HG03457 (cell line): ENCODE results near the gene IQGAP3.

Experiments
- ATAC-seq: cut with Tn5 transposase; IDR thresholded peaks from one replicate; pipeline ENCODE4 v1.9.1; 2021; ENCODE audit warnings: moderate number of reproducible peaks; ENCODE audit not compliant: unreplicated experiment

IQGAP3 gene

GRCh38 chr1:156546267-156546666 lies 26.1 kb downstream of the IQGAP3 start:
- no peak for ATAC-seq

DNA sequence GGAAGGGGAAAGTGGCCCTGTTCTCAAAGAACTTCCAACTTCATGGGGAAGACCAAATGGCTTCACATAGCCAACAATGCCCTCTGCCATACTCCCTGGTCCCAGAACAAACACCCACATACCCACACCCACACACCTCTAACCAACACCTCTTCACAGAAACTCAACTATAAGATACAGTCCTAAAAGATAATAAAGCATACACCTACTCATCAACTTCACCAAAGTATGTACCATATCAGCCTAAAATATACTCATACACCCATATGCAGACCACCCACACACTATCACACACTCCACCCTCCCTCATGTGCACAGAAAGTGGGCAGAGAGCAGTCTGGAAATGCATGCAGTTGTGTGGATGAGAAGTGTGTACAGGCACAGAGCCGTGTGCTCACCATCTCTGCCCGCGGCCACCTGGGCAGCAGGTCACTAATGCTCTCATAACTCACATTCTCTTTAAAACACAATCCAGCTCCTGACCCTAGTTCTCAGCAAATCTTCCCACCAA lies 27.7 kb downstream of the IQGAP3 start:
- ATAC-seq = no peak

GRCh38 chr1:156543066-156543465 lies 29.3 kb downstream of the IQGAP3 start:
- ATAC-seq = no peak

DNA sequence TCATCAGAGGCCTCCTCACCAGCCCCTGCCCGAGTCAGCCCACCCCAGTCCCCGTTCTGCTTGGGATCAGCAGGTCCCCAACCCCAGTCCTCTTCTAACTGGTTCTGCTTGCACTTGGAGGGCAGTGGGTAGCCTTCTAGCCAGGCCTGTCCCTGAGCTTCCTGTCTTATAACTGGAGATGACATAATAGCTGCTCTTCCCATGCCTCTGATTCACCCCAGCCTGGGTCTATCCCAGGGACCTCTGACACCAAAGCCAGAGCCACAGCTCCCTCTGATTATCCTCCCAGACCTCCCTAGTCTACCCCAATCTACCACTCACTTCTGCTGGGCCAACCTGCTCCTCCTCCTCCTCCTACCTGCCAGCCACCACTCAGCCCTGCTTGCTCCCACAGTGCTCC lies 31.4 kb downstream of the IQGAP3 start:
- no peak for ATAC-seq

DNA sequence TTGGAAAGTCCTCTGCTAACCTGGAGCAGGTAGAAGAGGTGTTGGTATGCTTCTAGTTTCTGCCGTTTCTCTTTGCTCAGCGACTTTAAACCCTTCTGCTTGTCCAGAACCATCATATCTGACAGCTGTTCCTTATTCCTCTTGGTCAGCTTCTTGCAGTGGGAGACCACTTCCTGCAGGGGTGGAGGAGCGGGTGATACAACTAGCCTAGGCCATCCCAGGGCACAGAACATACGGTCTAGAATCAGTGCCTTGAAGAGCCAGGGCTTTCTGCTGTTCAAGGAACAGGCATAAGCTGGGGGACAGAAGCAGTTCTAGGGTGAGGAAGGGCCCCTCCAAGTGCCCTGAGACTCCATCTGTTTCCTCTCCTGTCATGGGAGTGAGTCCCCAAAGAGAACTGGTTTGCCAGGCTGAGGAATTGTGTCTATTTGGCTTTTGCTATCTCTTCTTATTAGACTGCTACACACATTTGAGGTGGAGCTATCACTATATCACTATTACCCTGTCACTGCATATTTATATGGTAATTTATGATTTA lies 32.5 kb downstream of the IQGAP3 start:
- ATAC-seq = no peak

DNA sequence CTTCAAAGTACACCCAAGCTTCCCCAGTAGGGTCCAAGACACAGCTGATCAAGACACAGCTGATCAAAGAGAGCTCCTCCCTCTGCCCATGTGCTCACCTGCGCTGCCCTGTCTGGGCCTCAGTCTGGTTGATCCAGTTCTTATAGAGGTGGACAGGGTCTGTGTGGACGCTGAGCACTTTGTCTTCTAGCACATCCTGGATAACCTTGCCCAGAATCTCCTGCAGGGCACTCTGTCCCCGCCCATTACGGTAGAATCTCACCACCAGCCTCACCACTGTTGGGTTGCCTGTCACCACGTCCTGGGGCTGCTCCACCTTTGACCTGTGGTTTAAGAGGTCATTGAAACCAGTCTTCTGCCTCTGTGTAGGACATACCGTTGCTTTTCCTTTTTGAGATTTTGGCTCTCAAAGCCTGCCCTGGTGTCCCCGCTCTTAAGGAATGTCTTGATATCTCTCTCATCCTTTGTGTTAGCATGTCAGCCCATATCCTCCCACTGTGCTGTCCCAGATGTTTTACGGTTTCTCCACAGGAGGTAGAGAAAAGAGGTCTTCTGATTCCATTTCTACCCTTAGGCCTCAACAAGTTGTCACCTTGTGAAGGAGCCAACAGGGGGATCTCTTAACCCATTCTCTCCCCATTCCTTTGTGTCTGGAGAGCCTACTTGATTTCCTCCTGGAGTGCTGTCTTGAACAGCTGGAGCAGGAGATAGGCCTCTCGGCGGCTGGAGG lies 33.5 kb downstream of the IQGAP3 start:
- ATAC-seq = no peak

DNA sequence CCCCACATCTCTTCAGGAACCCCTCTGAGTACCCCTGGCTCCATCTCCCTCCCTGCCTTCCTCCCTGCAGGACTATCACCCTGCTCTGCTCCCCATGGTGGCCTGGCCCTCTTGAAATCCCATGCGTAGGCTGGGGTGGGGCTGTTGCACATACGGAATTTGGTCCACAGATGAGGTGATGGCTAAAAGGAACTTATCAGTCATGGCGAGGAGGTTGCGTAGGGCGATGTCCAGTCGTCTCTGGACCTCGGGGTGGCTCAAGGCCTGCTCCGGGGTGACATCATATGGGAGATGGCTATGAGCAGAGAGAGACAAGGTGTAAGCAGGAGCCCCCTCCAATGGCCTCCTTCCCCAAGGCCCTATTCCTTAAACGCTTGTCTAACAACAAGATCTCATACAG lies 35.3 kb downstream of the IQGAP3 start:
- no peak for ATAC-seq

DNA sequence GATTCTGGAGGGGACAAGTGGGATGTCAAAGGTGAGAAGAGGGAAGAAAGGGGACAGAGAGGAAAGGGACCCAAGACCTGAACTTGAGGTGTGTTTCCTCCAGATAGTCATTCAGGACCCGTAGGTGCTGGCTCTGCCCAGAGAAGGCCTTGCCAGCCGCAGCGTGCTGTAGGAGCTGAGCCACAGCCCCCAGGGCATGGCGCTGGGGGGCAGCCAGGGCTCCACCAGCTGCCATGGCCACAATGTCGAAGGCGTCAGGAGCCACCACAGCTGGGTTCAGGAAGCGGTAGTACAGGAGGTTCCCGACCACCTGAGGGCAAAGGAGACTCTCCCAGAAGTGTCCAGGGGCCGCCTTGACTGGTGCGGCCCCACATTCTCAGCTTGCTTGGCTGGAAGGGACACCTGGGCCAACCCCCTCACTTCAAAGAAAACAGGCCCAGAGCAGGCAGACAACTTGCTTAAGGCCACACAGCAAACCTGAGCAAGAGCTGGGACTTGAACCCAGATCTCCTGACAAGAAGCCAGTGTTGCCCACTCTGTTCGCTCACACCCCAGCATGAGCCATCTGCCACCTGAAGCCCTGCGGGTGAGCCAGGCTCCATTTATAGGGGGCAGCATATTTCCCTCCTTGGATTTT lies 37.8 kb downstream of the IQGAP3 start:
- ATAC-seq = no peak

DNA sequence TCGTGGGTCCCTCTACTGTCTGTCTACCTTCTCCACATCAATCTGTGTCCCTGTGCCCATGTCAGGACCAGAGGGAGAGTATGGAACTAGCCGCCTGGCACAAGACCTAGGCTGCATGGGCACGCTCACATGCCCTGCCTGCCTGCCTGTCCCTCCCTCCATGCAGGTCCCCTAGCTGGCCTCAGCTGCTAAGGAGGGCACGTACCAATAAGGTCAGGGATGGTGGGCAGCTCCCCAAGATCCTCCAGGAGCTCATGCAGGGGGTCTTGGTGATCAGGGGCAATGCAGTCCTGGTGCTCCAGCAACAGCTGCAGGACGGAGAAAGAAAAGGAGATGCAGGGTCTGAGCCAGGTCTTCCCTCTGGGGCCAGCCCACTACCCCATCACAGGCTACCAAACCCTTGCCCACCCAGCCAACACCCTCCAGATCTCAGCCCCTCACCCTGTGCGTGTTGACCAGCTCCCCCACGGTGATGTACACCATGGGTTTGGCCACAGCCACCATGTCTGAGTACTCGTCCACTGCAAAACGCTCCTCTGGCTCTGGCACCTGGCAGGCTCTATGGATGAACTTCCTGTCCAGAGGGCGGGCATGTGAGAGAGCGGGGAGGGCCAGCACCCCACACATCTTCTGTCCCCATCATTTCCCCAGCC lies 38.7 kb downstream of the IQGAP3 start:
- no peak for ATAC-seq

GRCh38 chr1:156532374-156532773 lies 40.0 kb downstream of the IQGAP3 start:
- no peak for ATAC-seq

DNA sequence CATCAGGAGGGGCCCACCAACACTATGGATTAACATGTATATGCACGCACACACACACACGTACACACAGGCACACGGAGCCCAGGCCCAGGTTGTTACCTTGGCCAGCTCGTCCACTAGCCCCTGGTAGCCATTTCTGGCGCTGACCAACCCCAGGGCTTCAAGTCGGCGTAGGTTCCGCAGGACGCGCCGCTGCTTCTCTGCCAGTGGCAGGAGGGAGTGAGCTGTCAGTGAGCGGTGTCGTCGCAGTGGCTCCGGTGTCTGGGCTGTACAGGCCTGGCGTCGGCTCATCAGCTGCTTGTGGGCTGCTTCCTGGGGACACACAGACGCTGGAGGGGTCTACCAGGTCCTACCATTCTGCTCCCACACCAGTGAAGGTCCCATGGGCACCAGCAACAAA lies 42.4 kb downstream of the IQGAP3 start:
- no peak for ATAC-seq

DNA sequence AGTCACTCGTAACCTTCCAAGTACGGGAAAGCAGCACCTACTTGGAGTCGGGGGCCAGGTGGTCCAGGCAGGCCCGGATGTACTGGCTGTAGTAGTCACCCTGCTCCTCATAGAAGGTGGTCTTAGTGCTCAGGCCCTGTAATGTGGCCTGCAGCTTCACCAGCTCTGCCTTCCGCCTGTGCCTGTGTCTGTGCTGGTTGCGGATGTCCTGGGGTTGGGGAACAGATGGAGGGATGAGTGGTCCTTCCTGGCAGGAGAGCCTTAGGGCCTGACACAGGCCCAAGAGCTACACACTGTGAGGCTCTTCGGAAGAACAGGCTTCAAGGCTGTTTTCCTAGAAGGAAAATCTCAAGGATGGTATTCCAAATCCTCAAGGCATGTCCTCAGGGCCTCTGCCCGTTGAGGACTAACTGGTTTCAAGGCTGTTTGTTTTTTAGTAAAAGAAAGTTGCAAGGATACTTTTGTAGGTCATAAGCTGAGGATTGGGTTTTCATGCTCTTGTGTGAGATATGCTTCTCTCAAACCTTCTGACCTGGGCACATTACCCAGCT lies 43.4 kb downstream of the IQGAP3 start:
- ATAC-seq = no peak

DNA sequence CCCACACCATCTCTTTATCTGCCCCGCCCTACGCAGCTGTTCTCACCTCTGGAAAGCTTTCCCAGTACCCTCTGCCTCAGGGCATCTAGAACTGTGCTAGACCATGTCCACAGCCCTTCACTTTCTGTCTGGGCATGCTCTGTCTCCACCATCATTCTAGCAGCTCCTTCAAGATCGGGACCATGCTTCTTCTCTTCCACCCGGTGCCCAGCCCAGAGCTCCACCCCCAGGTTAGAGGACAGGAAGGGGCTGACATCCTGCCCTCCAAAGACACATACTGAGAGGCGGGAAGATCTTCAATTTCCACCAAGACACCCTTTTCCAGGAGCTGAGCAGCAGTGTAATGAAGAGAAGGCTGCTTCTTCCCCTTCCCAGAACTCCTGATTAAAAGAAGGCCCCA lies 44.1 kb downstream of the IQGAP3 start:
- ATAC-seq = no peak

DNA sequence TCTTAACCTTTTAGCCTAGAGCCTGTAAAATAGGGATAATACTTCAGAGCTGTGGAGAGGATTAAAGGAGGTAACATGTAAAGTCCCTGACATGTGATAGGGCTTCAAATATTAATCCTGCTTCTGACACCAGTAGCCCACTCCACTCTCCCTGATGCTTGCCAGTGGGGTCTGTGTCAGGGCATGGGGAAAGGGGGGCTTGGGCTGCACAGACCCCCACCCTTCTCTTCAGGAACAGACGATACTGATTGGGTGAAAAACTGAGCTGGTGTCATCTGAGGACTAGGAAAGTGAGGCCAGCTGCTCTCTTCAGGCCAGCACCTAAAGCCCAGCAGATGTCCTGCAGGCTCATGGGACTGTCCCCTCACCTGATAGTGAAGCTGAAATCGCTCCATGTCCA lies 44.8 kb downstream of the IQGAP3 start:
- no peak for ATAC-seq

GRCh38 chr1:156525856-156526489 lies 46.4 kb downstream of the IQGAP3 start:
- ATAC-seq = no peak

DNA sequence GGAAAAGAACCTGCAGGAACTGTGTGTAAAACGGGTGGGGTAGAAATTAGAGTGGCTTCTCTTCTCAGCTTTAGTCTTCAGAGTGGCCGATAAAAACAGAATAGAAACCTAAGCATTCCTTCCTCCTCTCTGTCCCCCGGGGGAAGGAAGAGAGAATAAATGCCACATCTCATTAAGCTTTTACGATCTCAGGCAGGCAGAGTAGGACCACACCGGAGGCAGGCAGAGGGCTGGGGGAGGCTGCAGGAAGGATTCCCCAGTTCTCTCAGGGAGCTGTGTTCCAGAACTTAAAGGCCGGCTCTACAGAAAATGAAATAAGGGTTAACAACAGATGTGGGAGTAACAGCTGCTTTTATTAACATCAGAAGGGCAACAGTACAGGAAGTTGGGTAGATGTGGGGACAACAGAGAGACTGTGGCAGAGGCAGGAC lies 47.3 kb downstream of the IQGAP3 start:
- ATAC-seq = no peak

DNA sequence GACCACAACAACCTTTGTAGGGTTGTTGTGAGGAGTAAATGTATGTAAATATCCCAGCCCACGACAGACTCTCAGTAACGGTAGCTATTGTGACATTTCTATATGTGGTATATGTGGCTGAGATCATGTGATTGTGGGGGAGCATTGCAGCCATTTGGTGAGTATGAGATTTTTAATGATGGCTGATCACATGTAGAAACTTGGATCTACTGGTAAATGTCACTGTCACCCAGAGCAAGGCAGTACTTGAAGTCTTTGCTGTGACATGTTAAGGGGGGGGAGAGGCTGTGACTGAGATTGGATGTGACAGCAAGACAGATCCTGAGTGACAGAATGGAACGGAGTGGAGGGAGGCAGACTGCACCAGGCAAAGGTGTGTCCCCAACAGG lies 47.9 kb downstream of the IQGAP3 start:
- no peak for ATAC-seq

DNA sequence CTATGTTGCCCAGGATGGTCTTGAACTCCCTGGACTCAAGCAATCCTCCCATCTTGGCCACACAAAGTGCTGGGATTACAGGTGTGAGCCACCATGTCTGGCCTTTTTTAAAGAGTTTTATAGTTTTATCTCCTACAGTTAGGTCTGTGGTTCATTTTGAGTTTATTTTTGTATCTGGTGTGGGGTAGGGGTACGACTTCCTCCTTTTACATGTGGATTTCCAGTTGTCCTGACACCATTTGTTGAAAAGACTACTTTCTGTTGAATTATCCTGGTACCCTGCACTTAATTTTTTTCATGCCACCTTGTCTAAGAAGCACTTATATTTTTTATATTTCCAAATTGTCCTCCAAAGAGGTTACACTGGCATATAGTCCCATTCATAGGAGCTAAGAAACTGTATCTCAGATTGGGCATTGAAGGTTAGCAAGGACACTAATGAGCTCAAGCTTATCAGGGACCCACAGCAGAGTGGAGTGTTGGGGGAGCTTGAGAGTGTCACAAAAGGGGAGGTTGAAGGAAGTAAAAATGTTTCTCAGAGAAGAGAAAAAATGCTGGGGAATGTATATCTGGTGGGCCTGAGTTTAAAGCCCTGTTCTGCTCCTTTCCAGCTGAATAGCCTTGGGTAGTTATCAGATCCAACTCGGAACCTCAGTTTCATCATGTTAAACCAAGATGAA lies 48.4 kb downstream of the IQGAP3 start:
- no peak for ATAC-seq

- no peak for ATAC-seq
Measured at GRCh38 chr1:156522443-156522970, 49.9 kb downstream of the IQGAP3 start.

DNA sequence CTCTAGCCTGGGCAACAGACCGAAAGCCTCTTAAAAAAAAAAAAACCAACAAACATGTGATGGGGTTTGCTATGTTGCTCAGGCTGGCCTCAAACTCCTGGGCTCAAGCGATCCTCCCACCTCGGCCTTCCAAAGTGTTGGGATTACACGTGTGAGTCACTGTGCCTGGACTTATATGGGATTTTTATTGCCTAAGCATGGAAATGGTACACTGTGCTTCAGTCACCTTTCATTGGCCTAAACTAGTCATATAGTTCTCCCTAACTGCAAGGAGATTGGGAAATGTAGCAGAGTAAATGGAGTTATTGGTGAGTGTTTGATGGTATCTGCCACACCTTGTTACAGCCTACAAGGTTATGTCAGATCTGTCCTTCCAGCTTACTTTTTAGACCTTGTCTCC lies 54.6 kb downstream of the IQGAP3 start:
- ATAC-seq = no peak
